HG03280 (cell line): ENCODE results near the gene FRAS1.
"Not testable (repeated sequence)": the region's sequence is repeated elsewhere in the genome, so short reads cannot be mapped to it uniquely, and the experiment has no call there.

Experiments used
- ATAC-seq: cut with Tn5 transposase; IDR thresholded peaks from one replicate; pipeline ENCODE4 v1.9.1; 2021; ENCODE audit warnings: mild to moderate bottlenecking, moderate library complexity; ENCODE audit not compliant: unreplicated experiment

Gene FRAS1

DNA sequence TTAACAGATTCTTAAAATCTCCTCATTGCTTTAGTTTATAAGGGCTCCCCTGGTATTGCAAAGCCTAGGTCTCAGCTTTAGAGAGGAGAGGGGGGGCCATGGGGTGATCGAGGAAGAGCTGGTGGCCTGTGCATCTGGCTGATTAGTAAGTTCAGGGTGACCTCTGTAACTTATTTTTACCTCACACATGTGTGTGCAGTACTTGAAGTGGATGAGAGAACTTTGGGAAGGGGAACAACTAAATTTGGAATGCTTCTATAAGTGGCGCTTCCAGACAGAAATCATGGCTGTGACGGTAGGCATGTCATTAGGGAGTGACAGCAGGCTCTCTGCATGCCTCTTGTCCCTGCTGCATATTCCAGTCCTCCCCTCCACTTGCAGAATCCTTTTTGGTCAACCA, 41.9 kb downstream of the FRAS1 start:
- no peak for ATAC-seq

DNA sequence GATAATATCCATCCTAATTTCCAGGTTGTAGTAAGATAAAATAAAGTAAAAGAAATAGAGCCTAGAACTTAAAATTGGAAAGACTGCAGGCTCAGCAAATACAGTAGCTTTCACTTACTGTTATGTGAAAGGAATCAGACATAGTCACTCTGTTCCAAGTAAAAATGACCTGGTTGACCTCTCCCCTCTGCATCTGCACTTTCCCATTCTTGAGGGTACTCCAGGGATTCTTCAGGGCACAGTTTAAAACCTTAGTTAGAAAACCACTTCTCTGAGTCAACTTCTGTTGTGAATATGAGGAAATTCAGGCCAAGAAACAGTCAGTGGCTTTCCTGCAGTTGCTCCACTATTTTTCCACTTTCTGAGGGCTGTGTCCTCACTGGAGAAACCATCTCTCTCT, 42.9 kb downstream of the FRAS1 start:
- ATAC-seq: no peak

DNA sequence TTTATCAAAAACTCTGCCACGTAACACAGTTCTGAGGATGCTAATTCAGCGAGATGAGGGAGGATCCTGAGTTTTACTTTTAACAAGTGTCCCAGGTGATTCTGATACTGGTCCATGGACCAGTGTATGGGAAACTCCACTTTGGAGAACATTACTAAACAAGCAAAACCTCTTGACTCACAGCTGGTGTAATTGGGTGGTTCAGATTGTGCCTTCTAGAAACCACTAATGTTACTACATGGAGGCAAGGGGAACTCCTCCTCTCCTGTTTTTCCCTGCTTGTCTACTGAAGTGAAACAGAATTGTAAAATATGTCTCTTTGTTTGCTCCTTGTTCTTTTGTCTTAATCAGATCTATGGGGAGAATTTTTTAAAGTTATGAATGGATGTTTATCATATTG, 62.6 kb downstream of the FRAS1 start:
- no peak for ATAC-seq

- ATAC-seq: no peak
These were observed 63.2 kb downstream of the FRAS1 start for GRCh38 chr4:78120144-78120880.

DNA sequence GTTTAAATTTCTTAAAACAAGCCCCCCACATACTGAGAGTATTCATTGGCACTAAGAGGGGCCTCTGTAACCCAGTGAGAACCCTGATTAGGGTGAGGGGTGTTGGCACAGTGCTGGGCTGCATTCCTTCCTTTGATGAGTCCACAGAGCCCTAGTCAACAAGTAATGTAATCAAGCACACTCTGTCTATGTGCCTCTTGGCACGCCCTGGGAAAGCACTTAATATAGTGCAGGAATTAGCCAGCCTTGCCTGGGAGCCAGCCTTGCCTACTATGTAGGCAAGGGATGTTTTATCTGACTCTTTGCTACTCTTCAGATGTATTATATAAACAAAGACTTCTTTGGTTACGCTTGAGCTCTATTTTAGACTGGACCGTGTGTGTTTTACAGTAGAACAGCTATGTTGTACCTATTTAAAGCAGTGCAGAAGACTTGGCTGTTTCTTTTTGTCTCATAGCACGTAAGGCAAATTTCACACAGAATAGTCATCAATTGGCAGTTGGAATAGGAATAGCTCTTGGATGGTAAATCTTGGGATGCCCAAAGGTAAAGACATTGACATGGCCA, 64.3 kb downstream of the FRAS1 start:
- no peak for ATAC-seq

- ATAC-seq: not testable (repeated sequence)
These were observed 68.8 kb downstream of the FRAS1 start for GRCh38 chr4:78125834-78126331.

GRCh38 chr4:78129383-78130108, 72.4 kb downstream of the FRAS1 start:
- no peak for ATAC-seq

DNA sequence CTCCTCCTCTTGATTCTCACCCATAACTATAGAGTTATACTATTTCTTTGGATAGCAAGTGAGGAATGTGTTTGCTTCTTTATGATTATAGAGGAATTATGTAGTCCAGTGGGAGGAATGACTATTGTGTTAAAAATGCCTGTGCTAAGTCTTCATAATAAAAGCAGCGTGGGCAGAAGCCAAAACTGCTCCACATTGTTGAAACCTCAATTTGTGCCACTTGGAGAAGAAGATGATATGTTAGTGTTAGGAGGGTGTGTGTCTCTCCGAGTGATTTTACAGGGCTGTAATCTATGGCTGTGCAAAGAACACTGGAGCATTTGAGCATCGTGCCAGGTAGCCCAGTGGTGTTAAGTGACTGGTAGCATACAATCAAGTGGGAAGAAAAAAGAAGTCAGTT, 74.3 kb downstream of the FRAS1 start:
- ATAC-seq: no peak

GRCh38 chr4:78136109-78137081, 79.3 kb downstream of the FRAS1 start:
- ATAC-seq: no peak

DNA sequence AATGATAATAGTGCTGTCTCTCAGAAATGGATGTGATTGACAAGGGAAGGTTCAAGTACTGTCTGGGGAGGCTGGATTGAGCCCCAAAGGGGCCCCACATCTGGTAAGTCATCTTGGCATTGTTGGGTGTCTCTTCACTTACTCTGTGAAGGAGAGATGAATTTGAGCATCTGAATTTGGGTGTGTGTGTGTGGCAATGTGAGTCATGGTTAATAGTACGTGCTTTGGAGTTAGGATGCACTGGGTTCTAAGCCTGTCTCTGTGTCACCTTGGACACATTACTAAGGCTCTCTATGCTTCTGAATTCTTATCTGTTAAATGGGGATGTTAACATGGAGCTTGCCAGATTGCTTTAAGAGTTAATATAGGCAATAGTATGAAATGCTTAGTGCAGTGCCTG, 80.4 kb downstream of the FRAS1 start:
- ATAC-seq: no peak

- no peak for ATAC-seq
These were observed 81.1 kb downstream of the FRAS1 start for GRCh38 chr4:78138252-78138651.

DNA sequence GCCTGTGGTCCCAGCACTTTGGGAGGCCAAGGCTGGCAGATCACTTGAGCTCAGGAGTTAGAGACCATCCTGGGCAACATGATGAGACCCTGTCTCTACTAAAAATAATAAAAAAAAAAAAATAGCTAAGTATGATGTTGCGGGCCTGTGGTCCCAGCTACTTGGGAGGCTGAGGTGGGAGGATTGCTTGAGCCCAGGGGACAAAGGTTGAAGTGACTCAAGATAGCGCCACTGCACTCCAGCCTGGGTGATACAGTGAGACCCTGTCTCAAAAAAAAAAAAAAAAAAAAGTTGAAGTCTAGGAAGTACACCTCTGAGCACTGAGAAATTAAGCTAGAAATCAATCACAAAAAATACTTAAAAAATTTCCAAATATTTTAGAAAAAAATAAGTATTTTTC, 86.5 kb downstream of the FRAS1 start:
- no peak for ATAC-seq

DNA sequence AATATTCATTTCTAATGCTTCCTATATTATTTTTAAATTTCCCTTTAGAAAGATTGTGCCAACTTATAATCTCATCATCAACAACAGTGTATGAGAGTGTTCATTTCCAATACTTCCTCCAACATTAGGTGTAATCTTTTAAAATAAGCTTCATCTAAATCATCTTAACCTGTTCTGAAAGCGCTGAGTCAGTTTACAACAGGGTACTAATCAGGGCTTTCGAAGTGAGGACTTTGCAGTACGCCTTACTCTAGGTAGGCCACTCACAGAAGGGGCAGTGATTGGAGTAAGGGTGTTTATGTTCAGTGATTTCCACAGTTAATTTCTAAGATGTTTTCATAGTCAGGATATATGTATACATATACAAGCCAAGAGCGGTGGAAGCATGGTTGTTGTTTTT, 87.9 kb downstream of the FRAS1 start:
- ATAC-seq: no peak

- no peak for ATAC-seq
These were observed 88.5 kb downstream of the FRAS1 start for GRCh38 chr4:78145622-78146021.

DNA sequence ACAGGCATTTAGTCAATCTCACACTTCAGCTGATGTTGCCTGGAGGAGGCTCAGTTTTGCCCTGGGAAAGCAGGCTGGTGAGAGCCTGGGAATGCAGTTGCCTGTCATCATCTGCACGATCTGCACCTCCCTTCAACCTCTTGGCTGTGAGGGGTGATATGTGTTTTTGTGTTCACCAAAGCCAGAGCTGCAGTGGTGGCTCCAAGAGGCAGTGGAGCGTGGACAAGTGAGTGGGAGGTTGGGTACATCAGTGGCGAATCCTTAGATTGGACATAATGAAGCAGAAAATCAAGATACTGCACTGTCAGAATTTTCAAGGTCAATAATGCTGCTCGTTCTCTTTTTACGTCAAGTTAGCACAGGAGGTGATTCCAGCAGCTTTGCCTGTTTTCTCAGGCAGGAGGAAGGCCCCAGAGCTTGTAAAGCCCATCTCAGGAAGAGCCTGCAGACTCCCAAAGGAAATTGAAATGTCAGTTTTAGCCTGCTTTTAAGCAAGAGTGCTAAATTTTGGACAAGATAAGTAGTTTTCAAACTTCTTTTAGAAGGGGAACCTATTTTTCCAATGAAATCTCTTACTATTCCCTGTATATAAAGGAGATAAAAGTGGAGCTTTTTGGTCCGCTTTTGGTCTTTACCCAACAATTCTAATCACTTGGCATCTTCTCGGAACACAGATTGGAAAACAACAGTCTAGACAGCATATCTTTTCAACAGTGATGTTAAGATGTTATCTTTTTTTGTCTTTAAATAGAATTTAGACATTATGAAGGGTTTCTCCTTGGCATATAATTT, 92.8 kb downstream of the FRAS1 start:
- no peak for ATAC-seq

DNA sequence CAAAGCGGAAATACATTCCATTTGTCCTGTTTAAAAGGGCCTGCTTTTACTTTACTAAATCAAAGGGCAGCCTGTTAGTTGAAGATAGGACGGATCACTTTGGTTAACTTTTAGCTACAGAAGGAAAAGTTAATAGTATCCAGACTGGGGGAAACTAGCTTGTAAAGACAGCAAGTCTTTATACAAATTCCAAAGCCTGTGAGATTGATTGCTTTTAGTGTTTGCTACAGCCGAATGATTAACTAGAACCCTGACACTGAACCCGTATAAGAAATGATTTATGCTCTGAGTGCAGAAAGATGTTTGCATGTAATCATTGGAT, 93.4 kb downstream of the FRAS1 start:
- ATAC-seq: no peak

GRCh38 chr4:78152795-78153194, 95.7 kb downstream of the FRAS1 start:
- no peak for ATAC-seq

DNA sequence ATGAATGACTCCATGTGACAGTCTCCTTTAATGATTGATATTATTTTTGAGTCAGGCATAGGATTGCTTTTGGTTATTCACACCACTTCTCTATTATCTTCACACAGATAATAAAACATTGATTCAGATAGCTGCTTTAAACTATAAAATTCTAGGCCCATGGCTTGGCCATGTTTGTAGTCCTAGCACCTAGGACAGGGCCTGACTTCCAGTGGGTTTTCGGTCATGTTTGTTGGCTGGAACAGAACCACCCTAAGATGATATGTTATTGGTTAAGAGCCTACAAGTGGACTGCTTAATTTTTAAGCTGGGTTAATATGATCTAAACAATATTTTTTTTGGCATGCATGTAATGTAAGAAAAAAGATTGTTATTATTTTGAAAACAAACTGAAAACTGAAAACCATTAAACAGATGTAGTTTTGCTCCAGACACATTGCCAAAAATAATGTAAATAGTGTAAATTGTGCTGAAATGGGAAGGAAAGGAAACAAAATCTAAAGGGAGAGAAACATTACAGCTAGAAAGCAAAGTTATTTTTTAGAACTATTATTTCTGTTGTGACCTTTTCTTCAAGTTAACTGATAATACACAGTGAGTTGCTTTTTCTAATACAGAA, 98.0 kb downstream of the FRAS1 start:
- no peak for ATAC-seq

- no peak for ATAC-seq
These were observed 98.5 kb downstream of the FRAS1 start for GRCh38 chr4:78155616-78156105.

DNA sequence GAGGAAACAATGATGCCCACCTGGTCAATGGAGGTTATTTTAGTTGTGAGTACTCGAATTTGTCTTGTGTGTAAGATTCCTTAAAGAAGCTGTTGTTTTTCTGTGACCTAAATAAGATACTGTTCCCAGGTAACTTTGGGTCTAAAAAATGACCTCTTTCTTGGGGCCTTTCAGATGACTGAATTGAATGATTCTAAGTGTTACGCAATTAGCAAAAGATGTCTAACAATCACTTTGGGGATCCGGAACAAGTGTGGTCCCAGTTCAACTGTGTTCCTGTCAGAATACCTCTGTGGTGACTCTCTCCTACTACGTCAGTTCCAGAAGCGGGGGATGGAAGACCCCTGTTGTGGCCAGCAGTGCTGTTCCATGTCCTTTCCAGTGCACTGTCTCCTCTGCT, 99.4 kb downstream of the FRAS1 start:
- ATAC-seq: no peak
